ENCODE results near the gene PLEKHA4. TPM values are rescaled to one million over a fixed set of nuclear protein-coding genes. Genes with fewer than 3 reads are reported as not detected.
"Not testable (repeated sequence)": the region's sequence is repeated elsewhere in the genome, so short reads cannot be mapped to it uniquely, and the experiment has no call there.

Gene PLEKHA4
- total and polyA plus RNA-seq, 4 experiments from 2014 or later: 2.3 to 7.5 (median 4.7) TPM

GRCh38 chr19:48879025-48879637 lies 10.7 kb upstream of the PLEKHA4 start:
- H3K4me3 ChIP-seq (ENCODE audit: low read length in 2 of 2): no peak overlapping the region
- POLR2A ChIA-PET (ENCODE audit: partially characterized antibody): interaction anchor here (0.6 kb wide), 1 partner anchor 31 kb away, joined by 3 read pairs; no protein-coding TSS in a partner anchor

DNA sequence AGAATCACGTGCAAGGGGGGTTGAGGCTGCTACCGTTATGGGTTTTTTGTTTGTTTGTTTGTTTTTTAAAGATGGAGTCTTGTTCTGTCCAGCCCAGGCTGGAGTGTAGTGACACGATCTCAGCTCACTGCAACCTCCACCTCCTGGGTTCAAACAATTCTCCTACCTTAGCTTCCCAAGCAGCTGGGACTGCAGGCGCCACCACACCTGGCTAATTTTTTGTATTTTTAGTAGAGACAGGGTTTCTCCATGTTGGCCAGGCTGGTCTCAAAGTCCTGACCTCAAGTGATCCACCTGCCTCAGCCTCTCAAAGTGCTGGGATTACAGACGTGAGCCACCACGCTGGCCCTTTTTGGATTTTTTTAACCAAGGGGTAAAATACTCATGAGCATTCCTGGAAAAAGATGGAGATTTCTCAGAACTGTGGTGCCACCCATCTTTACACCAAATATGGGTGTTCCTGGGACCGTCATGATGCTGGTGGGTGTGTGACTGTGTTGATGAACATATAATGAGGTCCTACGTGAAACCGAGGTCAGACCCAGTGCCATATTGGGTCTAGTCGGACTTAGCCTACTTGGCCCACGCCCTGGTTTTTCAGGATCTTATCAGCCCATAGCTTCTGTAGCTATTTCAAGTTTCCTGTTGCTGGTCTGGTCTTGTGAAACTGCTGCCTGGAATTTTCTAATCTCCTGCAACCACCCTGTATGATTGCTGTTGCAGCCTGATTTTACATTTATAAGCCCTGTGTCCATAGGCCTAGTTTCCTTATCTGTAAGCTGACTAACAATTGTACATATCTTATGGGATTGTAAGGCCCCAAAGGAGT lies 10.0 kb upstream of the PLEKHA4 start:
- DNase-seq: peak in 4 of 5 donors; percentile 38 to 46 (median 41)
- ChIA-PET CTCF (ENCODE audit: partially characterized antibody) (interaction anchor here (0.7 to 1.2 kb wide), 3 partner anchors 42 to 361 kb away, joined by 3 to 4 read pairs (median 4); partner anchors contain the start of genes GYS1 and RUVBL2), POLR2A (ENCODE audit: partially characterized antibody) (interaction anchor here (0.6 to 1.5 kb wide), 2 partner anchors 31 to 87 kb away, joined by 3 to 5 read pairs; no protein-coding TSS in a partner anchor)
- no peaks in the 10 kb centered on the region for H3K9me3 ChIP-seq (ENCODE audit: control insufficient read depth in 1 of 2, low read length in 2 of 2)
- H3K27ac ChIP-seq (ENCODE audit: low read depth, low read length): no peak overlapping the region
- H3K4me1 ChIP-seq (ENCODE audit: insufficient read depth, low read length): peaks cover 35% of the 10 kb centered on the region
- Mint-ChIP-seq H3K27ac (peak overlapping the region in 6 of 7 donors; percentile 38 to 99 (median 80)), H3K9me3 (peaks cover 0 to 17% (median 0%) of the 10 kb centered on the region in 8 donors), H3K27me3 (no peaks in the 10 kb centered on the region), H3K36me3 (peaks cover 28 to 52% of the 10 kb centered on the region in 2 donors), H3K4me1 (peaks cover 22 to 48% (median 34%) of the 10 kb centered on the region in 4 donors), H3K4me3 (peak overlapping the region in 4 of 8 donors; percentile 6 to 46 (median 19))
- intact Hi-C loops (cut with micrococcal nuclease): no loop called here
- H3K27me3 ChIP-seq (ENCODE audit: insufficient read depth, low read length): no peaks in the 10 kb centered on the region
- H3K4me3 ChIP-seq (ENCODE audit: low read length in 2 of 2): no peak overlapping the region
- peaks cover 8% of the 10 kb centered on the region for H3K36me3 ChIP-seq (ENCODE audit: insufficient read depth, low read length)

More at GRCh38 chr19:48879025-48879637, 10.7 kb upstream of the PLEKHA4 start:
- peaks cover 0 to 14% (median 0%) of the 10 kb centered on the region in 8 donors for H3K9me3 Mint-ChIP-seq
- H3K27me3 ChIP-seq (ENCODE audit: insufficient read depth, low read length): no peaks in the 10 kb centered on the region
- H3K4me3 Mint-ChIP-seq: no peak overlapping the region
- H3K4me1 Mint-ChIP-seq: peaks cover 14 to 42% (median 27%) of the 10 kb centered on the region in 4 donors
- intact Hi-C loops (cut with micrococcal nuclease): no loop called here
- no peaks in the 10 kb centered on the region for H3K9me3 ChIP-seq (ENCODE audit: control insufficient read depth in 1 of 2, low read length in 2 of 2)
- no peak overlapping the region for H3K27ac ChIP-seq (ENCODE audit: low read depth, low read length)
- peaks cover 27% of the 10 kb centered on the region for H3K4me1 ChIP-seq (ENCODE audit: insufficient read depth, low read length)
- no peaks in the 10 kb centered on the region for H3K27me3 Mint-ChIP-seq
- H3K36me3 Mint-ChIP-seq: peaks cover 21 to 47% of the 10 kb centered on the region in 2 donors
- H3K27ac Mint-ChIP-seq: peak overlapping the region in 4 of 7 donors; percentile 47 to 99 (median 67)
- peak in 3 of 5 donors; percentile 13 to 23 (median 16) for DNase-seq
- CTCF ChIA-PET (ENCODE audit: partially characterized antibody): interaction anchor here (0.6 to 1.2 kb wide), 5 partner anchors 24 to 362 kb away, joined by 3 to 4 read pairs (median 3); partner anchors contain the start of genes GYS1 and RUVBL2
- peaks cover 5% of the 10 kb centered on the region for H3K36me3 ChIP-seq (ENCODE audit: insufficient read depth, low read length)

- POLR2A ChIA-PET (ENCODE audit: partially characterized antibody): interaction anchor here (1.5 kb wide), 1 partner anchor 88 kb away, joined by 5 read pairs; no protein-coding TSS in a partner anchor
- peak in 2 of 5 donors; percentile 38 to 39 for DNase-seq
- no peaks in the 10 kb centered on the region for H3K27me3 ChIP-seq (ENCODE audit: insufficient read depth, low read length)
- no peaks in the 10 kb centered on the region for H3K27me3 Mint-ChIP-seq
- peak overlapping the region in 6 of 7 donors; percentile 9 to 99 (median 78) for H3K27ac Mint-ChIP-seq
- H3K27ac ChIP-seq (ENCODE audit: low read depth, low read length): no peak overlapping the region
- H3K36me3 ChIP-seq (ENCODE audit: insufficient read depth, low read length): peaks cover 8% of the 10 kb centered on the region
- H3K36me3 Mint-ChIP-seq: peaks cover 34 to 56% of the 10 kb centered on the region in 2 donors
- peak overlapping the region in 3 of 8 donors; percentile 35 to 46 (median 41) for H3K4me3 Mint-ChIP-seq
- intact Hi-C loops (cut with micrococcal nuclease): no loop called here
- CTCF ChIA-PET (ENCODE audit: partially characterized antibody): no interaction called here
- H3K4me3 ChIP-seq (ENCODE audit: low read length in 2 of 2): no peak overlapping the region
- no peaks in the 10 kb centered on the region for H3K9me3 ChIP-seq (ENCODE audit: control insufficient read depth in 1 of 2, low read length in 2 of 2)
- H3K4me1 Mint-ChIP-seq: peaks cover 27 to 51% (median 38%) of the 10 kb centered on the region in 4 donors
- peaks cover 38% of the 10 kb centered on the region for H3K4me1 ChIP-seq (ENCODE audit: insufficient read depth, low read length)
- H3K9me3 Mint-ChIP-seq: peaks cover 0 to 17% (median 0%) of the 10 kb centered on the region in 8 donors
Measured at GRCh38 chr19:48877855-48878195, 9.4 kb upstream of the PLEKHA4 start.

DNA sequence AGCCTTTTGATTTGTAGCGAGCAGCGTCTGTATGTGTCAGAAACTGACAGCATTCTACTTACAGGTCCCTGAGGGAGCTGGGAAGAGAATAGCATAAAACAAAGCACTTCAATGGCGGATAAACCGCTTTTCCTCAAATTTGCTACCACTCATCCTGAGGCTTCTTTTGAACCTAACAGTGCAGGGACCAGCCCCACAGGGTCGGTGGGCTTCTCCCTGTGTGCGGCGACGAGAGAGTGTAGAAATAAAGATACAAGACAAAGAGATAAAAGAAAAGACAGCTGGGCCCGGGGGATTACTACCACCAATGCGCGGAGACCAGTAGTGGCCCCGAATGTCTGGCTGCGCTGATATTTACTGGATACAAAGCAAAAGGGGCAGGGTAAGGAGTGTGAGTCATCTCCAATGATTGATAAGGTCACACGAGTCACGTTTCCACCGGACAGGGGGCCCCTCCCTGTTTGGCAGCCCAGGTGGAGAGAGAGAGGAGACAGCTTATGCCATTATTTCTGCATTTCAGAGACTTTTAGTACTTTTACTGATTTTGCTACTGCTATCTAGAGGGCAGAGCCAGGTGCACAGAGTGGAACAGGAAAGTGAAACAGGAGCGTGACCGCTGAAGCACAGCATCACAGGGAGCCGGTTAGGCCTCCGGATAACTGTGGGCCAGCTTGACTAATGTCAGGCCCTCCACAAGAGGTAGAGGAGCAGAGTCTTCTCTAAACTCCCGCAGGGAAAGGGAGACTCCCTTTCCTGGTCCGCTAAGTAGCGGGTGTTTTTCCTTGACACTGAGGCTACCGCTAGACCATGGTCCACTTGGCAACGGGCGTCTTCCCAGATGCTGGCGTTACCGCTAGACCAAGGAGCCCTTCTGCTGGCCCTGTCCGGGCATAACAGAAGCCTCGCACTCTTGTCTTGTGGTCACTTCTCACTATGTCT lies 7.9 kb upstream of the PLEKHA4 start:
- peak overlapping the region; percentile 100 for H3K27ac ChIP-seq (ENCODE audit: low read depth, low read length)
- H3K27me3 ChIP-seq (ENCODE audit: insufficient read depth, low read length); H3K9me3 ChIP-seq (ENCODE audit: control insufficient read depth in 1 of 2, low read length in 2 of 2); H3K27me3 Mint-ChIP-seq; H3K4me3 ChIP-seq (ENCODE audit: low read length in 2 of 2); H3K36me3 ChIP-seq (ENCODE audit: insufficient read depth, low read length); intact Hi-C loops (cut with micrococcal nuclease): not testable (repeated sequence)
- Mint-ChIP-seq H3K4me1 (peaks cover 29 to 61% (median 40%) of the 10 kb centered on the region in 4 donors), H3K9me3 (peaks cover 0 to 19% (median 0%) of the 10 kb centered on the region in 8 donors), H3K36me3 (peaks cover 34 to 63% of the 10 kb centered on the region in 2 donors), H3K27ac (peak overlapping the region; percentile 90 to 100 (median 100)), H3K4me3 (peak overlapping the region; percentile 23 to 99 (median 55))
- POLR2A ChIA-PET (ENCODE audit: partially characterized antibody): interaction anchor here (0.6 to 6.6 kb wide), 20 partner anchors 10 to 764 kb away, joined by 3 to 134 read pairs (median 7); partner anchors contain the start of genes BAX, CA11, FTL and GYS1
- CTCF ChIA-PET (ENCODE audit: partially characterized antibody): interaction anchor here (0.5 to 2.8 kb wide), 3 partner anchors 34 to 221 kb away, joined by 3 to 18 read pairs (median 4); no protein-coding TSS in a partner anchor
- H3K4me1 ChIP-seq (ENCODE audit: insufficient read depth, low read length): peaks cover 38% of the 10 kb centered on the region
- peak; percentile 35 to 76 (median 49) for DNase-seq

DNA sequence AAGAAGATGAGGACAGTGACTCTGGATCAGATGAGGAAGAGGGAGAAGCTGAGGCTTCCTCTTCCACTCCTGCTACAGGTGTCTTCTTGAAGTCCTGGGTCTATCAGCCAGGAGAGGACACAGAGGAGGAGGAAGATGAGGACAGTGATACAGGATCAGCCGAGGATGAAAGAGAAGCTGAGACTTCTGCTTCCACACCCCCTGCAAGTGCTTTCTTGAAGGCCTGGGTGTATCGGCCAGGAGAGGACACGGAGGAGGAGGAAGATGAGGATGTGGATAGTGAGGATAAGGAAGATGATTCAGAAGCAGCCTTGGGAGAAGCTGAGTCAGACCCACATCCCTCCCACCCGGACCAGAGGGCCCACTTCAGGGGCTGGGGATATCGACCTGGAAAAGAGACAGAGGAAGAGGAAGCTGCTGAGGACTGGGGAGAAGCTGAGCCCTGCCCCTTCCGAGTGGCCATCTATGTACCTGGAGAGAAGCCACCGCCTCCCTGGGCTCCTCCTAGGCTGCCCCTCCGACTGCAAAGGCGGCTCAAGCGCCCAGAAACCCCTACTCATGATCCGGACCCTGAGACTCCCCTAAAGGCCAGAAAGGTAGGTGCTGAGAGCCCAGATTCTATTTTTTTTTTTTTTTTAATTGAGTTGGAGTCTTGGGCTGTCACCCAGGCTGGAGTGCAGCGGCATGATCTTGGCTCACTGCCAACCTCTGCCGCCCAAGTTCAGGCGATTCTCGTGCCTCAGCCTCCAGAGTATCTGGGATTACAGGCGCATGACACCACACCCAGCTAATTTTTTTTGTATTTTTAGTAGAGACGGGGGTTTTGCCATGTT lies 6.1 kb upstream of the PLEKHA4 start:
- Mint-ChIP-seq H3K4me1 (peaks cover 29 to 61% (median 39%) of the 10 kb centered on the region in 4 donors), H3K27me3 (peaks cover 0 to 4% of the 10 kb centered on the region in 2 donors), H3K27ac (peak overlapping the region; percentile 99 to 100 (median 100)), H3K4me3 (peak overlapping the region; percentile 95 to 100 (median 99)), H3K36me3 (peaks cover 34 to 60% of the 10 kb centered on the region in 2 donors), H3K9me3 (peaks cover 0 to 12% (median 0%) of the 10 kb centered on the region in 8 donors)
- Histone ChIP-seq H3K4me3 (ENCODE audit: low read length in 2 of 2) (peak overlapping the region in 1 of 2 donors; percentile 39), H3K27me3 (ENCODE audit: insufficient read depth, low read length) (no peaks in the 10 kb centered on the region), H3K27ac (ENCODE audit: low read depth, low read length) (peak overlapping the region; percentile 100), H3K9me3 (ENCODE audit: control insufficient read depth in 1 of 2, low read length in 2 of 2) (no peaks in the 10 kb centered on the region), H3K4me1 (ENCODE audit: insufficient read depth, low read length) (peaks cover 38% of the 10 kb centered on the region), H3K36me3 (ENCODE audit: insufficient read depth, low read length) (peaks cover 8% of the 10 kb centered on the region)
- DNase-seq: peak in 3 of 5 donors; percentile 33 to 51 (median 48)
- CTCF ChIA-PET (ENCODE audit: partially characterized antibody): interaction anchor here (0.6 to 2.8 kb wide), 6 partner anchors 26 to 119 kb away, joined by 3 to 18 read pairs (median 5); partner anchors contain the start of genes GYS1, NUCB1 and RUVBL2
- intact Hi-C loops (cut with micrococcal nuclease): loop anchor here (1.0 to 2.0 kb wide), 3 partner anchors 26 to 91 kb away; partner anchors contain the start of genes DHDH, FTL and NUCB1
- POLR2A ChIA-PET (ENCODE audit: partially characterized antibody): interaction anchor here (0.5 to 6.6 kb wide), 24 partner anchors 7 to 995 kb away, joined by 3 to 134 read pairs (median 7); partner anchors contain the start of genes BAX, DHDH, FTL and GYS1
